DND-41 (cell line): ENCODE data around the gene SMIM11.

Source experiments
- EZH2 ChIP-seq: IDR thresholded peaks from 3 replicates; pipeline ENCODE4 v1.6.1; 2012; ENCODE audit warnings: borderline replicate concordance, low read depth, mild to moderate bottlenecking, moderate library complexity, low read length, inconsistent platforms; ENCODE audit not compliant: severe bottlenecking
- TF ChIP-seq, protein P1 (sequence below): IDR thresholded peaks from 2 replicates; pipeline ENCODE4 v1.5.1; 2012; ENCODE audit warnings: borderline replicate concordance, low read length, moderate library complexity, mild to moderate bottlenecking; ENCODE audit not compliant: poor library complexity, severe bottlenecking; ENCODE audit errors: extremely low read depth

DNA sequence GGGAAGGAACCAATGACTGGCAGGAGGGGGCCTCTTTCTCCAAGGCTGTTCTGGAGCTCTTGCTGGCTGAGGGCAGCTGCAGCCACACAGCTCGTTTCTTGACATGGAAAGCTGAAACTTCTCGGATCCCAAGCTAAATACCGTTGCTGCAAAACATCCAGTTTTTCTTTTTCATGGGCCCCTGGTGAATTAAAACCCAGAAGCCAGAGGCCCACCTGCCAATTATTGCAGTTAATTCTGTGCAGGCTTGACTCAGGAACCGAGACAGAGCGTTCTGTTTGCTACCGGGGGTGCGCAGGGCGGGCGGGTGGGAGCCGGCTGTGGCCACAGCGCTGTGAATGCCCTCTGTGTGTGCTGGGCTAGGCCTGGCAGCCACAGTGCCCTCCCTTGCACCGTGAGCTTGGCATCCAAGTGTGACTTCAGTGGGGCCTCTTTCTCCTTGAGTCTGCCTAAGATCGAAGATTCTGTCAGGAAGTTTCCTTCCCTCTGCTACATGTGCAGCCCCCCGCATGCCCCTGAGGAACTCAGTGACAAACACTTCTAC lies 31.4 kb upstream of the SMIM11 start:
- TF ChIP-seq, protein P1, sequence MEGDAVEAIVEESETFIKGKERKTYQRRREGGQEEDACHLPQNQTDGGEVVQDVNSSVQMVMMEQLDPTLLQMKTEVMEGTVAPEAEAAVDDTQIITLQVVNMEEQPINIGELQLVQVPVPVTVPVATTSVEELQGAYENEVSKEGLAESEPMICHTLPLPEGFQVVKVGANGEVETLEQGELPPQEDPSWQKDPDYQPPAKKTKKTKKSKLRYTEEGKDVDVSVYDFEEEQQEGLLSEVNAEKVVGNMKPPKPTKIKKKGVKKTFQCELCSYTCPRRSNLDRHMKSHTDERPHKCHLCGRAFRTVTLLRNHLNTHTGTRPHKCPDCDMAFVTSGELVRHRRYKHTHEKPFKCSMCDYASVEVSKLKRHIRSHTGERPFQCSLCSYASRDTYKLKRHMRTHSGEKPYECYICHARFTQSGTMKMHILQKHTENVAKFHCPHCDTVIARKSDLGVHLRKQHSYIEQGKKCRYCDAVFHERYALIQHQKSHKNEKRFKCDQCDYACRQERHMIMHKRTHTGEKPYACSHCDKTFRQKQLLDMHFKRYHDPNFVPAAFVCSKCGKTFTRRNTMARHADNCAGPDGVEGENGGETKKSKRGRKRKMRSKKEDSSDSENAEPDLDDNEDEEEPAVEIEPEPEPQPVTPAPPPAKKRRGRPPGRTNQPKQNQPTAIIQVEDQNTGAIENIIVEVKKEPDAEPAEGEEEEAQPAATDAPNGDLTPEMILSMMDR = no peak
- no peak for TF ChIP-seq EZH2
